DMS53 treated with DMSO at 0.1 percent for 48 hours (cell line): ENCODE measurements around the gene OPN1SW.

Source experiments
- DNase-seq: peaks from one replicate; lab custom pipeline; 2025; ENCODE audit not compliant: unreplicated experiment; lab: John Stamatoyannopoulos, UW

OPN1SW gene

DNA sequence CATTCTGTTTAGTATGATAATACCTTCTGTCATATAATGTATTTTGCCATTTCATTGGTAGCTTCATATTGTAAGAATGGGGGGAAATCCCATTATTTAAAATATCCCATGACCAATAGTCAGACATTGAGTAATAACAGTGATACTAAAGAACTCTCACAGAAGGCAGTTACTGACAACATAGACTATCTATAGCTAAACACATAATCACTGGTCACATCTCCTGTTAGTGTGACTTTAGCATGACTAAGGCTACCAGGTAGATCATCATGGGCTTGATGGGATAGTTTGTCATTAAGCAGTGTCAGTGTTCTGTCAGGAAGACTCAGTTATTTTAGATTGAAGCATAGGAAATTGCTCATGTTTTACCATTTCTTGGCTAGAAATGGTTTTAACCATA, 16.4 kb downstream of the OPN1SW start:
- DNase-seq: no peak

DNA sequence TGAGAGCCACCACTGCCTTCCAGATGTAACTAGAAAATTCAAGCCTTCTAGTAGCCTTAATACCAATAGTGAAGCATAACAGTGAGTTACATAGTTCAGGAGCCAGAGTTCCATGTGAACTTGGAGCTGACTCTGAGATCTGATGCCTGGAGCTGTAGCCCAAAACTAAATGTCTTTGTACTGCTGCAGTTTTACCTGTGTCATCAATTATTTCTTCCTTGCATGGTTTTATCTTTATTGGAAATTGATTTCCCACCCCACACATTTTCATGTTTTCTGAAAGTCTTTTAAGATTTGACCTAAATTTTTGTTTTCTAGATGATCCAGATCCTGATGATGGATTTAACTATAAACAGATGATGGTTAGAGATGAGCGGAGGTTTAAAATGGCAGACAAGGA, 17.0 kb downstream of the OPN1SW start:
- no peak for DNase-seq

DNA sequence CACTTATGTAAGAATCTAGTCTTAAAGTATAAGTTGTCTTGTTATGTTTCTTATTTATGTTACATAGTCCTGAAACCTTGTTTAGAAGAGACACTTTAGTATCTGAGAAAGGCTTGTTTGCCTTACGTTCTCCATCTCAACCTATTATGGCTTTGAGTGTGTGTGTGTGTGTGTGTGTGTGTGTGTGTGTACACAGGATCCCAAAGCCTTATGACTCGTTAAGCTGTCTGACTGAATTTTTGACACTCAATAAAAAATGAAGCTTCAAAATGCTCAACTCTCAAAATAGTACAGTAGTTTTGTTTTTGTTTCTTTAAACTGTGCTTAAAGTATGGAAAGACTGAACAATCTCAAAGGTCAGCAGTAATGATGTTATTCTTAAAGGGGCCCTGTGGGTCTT, 18.4 kb downstream of the OPN1SW start:
- DNase-seq: no peak

DNA sequence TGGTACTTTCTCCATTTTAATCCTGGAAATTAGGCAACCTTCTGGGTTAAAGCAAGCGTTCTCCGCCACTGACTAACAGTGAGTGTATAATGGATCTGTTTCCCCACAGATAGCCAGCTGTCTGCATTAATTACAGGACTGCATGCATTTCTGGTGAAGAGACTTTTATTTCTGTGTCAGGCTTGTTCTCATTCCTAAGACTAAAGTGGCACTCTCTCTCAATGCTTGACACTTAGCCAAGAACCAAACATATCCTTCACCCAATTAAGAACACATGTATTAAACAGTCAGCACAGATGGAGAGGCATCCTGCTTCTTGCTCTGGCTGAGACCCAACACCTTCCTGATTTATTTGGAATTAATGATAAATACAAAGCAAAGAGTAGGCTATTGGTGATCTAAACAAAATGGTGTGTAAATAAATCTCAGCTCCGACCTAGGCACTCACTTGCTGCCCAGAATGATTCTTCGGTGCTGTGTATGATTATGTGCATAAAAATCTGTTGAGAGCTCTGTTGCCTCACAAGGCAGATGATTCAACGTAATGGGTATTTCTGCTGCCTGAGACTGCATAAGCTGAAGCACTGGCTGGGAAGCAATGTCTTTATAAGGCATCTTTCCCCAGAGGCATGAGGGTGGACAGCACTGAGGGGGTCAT, 19.6 kb downstream of the OPN1SW start:
- DNase-seq: no peak

DNA sequence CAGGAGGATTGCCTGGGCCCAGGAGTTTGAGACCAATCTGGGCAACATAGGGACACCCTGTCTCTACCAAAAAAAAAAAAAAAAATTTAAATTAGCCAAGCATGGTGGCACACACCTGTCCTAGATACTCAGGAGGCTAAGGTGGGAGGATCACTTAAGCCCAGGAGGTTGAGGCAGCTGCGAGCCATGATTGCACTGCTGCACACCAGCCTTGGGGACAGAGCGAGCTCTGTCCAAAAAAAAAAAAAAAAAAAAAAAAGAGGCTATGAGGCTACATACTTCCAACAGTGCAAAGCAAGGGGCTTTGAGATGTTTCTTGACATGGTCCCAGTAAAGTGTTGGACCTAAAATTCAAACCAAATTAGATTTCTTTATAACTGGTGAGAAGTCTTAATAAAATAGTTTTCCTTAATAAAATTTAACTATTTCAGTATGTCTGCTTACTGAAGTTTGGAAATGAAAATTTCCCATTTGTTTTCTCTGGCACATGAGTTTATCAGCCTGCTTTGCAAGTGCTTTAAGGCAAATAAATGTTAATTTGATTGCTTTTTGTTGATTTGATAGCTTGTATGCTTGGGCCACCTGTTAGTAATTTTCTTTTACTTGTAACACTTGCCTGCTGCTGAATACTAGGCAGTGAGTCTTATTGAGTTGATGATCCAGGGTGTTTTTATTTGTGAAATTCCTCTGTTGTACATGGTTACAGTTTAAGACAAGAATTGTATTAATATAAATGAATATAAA, 20.3 kb downstream of the OPN1SW start:
- DNase-seq: no peak

DNA sequence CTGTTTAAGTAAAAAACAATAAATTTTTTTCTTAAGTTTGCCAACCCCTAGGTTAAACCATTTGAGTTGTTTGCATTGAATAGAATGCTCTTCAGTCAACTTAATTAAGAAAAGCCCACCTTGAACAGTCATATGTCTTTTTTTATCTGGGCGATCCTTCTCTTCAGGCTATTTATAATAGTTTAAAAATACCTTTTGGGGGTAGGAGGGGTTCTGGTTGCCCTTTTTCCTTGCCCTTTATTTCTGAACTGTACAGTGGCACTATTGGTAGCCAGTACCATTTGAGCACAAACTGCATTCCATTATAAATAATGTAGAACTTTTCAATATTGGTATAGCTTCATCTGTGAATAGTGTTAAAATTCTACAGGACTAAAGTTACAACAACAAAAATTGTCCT, 23.3 kb downstream of the OPN1SW start:
- DNase-seq: no peak

DNA sequence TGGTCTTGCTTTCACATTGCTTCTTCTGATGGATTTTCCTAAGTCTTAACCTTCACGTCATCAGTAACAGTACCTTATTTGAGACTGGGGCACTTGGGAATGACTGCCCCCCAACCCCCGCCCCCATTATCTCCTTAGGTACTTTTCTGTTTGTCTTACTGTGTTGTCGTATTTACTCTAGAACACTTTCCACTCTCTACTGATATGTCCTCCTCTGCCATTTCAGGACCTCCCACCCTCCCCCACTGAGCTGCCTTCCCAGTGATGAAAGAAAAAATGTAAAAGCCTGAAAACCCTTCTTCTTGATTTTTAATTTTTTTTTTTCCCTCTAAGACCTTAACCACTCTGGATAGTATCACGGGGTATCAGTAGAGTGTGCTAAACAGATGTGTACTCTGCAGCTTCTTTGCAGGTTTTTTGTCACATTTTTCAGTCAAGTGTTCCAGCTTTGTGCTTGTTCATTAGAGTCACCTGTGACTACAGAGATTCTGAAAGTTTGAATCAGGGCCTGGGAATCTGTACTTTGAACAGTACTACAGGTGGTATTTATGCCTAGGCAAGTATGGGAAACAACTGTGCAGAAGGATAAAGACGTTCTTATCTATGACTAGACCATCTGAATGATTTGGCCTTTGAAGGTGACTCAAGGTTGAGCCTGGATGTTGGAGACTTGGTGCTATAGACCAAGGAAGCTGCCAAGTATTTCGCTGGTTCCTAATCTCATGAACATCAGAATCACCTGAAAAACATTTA, 28.1 kb downstream of the OPN1SW start:
- DNase-seq: no peak

DNA sequence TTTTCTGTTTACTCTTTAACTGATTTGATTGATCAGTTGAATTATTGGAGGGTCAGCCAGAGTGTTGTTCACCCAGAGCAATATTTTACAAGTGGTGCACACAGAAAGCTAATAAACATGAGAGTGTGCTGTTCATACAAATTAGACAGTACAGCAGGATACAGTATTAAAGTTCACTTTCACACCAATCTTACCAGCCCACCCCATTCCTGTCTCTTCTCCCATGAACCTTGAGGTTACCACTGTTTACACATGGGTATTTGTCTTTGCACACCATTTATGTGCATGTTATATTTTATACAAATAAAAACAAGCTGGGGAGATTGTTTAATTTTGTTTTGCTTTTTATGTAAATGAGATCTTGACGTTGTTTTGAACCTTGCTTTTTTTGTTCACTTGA, 29.9 kb downstream of the OPN1SW start:
- DNase-seq: no peak

DNA sequence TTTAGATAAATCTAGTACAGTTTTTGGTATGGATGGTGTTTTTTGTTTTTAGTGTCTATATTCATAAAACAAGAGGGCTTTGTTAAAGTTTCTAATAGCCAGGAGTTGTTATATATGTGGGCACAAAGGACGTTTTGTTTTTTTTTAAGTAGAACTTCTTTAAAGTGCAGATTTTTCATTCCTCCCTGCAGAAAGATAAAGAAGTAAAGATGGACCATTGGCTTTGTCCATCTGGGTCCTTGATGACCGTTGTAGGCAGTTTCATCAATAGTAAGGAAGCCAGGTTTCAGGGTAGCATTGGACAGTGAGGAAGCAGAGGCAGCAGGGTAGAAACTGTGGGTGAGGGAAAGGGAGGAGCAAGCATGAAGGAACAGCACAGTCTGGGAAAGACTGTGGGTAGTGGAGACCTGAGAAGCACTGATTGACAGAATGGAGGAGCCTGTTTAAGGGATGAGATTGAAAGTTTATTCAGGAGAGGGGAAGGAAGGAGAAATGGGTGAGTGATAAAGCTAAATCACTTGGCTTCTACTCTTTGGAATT, 31.2 kb downstream of the OPN1SW start:
- DNase-seq: no peak

DNA sequence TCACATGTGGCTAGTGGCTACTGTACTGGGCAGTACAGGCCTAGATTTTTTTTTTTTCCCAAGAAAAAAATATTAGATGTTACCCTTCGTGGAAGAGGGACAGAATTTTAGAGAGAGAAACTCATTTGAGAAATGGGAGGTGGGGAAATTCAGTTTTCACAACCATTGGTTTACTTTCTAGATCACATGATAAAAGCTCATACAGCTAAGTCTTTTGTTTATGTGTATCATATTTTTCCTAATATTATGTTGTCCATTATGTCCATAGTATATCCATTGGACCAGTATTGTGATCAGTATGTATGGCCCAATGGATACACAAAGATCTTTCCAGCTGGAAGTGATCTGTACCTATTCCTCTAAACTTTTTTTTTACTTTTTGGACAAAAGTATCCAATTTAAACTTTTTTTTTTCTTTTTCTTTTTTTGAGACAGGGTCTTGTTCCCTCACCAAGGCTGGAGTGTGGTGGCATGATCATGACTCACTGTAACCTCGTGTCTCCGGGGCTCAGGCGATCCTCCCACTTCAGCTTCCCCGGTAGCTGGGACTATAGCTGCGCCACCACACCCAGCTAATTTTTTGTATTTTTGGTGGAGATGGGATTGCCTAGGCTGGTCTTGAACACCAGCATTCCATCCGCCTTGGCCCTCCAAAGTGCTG, 32.4 kb downstream of the OPN1SW start:
- no peak for DNase-seq

DNA sequence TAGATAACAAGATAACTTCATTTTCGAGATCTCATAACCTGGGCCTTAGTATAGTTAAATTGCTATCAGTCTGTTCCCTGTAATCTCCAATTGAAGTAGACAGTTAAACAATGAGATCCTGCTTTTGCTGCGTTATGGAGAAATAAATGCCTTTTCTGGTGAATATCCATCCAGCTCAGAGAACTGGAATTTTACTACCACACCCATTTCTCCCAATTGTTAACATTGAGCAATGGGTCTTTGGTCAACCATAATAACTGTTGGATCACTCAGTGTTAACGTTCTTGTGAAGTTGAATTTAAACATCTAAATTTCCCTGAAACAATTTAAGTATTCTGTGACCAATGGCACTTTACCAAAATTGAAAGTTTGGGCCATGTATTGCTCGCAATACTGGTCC, 33.4 kb downstream of the OPN1SW start:
- no peak for DNase-seq

DNA sequence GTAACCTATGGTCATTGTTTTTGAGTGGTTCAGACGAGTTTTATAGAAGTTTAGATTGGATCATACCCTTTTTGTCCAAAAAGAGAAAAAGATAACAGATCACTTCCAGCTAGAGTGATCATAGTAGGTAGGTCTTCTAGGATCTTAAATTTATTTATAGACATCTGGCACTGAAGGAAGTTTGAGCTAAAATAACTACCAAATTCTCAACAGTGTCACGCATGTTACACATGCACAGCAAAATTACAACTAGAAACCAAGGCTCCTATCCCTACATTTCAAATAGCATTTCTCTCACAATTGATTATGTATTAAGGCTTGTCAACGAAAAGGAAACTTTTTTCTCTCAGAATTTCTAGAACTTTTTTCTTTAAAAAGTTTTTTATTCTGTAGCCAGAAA, 34.1 kb downstream of the OPN1SW start:
- DNase-seq: no peak

DNA sequence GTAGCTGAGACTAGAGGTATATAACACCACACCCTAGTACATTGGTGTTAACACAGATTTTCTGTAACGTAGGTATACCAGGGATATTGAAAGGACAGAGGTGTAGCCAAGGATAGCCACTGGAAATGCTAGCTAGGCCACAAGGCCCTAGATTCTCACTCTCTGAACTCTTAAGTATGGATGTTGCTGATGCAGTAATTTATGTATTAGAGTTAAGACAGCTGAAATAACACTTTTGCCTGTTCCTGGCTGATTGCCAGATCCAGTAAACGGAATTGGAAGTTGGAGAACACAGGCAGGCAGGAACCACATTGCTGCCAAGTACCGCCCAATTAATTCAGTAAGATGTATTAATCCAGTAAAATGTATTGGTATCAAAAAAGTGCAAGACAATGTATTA, 34.6 kb downstream of the OPN1SW start:
- no peak for DNase-seq

DNA sequence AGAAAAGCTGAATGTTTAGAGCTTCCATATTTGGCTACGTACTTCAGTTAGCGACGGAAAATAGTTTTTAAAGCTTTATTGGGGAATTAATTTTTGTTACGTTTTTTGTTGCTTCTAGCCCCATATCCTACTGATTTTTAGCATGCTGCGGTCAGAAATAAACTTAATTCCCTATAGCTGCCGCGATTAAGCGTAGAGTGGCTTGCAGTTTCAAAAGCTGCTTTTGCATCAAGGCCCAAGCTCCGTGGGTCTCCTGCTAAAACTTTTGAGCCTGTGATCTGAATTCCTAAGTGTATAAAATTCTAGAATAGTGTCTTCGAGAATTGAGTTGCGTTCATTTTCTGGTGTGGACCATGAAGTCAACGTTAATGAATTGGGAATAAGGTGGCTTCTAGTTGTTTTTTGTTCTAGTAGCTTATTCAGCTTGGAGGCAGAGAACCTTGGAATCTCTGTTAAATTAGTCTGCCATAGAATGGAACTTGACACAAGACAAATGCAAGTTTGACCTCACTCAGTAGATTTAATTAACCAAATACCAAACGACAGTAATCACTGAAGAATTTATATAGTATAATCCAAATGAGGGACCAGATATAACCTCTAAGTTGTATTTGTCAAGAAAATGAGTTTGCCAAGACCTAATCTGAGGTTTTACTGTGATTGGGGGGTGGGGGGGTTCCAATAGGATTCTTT, 35.5 kb downstream of the OPN1SW start:
- DNase-seq: no peak

DNA sequence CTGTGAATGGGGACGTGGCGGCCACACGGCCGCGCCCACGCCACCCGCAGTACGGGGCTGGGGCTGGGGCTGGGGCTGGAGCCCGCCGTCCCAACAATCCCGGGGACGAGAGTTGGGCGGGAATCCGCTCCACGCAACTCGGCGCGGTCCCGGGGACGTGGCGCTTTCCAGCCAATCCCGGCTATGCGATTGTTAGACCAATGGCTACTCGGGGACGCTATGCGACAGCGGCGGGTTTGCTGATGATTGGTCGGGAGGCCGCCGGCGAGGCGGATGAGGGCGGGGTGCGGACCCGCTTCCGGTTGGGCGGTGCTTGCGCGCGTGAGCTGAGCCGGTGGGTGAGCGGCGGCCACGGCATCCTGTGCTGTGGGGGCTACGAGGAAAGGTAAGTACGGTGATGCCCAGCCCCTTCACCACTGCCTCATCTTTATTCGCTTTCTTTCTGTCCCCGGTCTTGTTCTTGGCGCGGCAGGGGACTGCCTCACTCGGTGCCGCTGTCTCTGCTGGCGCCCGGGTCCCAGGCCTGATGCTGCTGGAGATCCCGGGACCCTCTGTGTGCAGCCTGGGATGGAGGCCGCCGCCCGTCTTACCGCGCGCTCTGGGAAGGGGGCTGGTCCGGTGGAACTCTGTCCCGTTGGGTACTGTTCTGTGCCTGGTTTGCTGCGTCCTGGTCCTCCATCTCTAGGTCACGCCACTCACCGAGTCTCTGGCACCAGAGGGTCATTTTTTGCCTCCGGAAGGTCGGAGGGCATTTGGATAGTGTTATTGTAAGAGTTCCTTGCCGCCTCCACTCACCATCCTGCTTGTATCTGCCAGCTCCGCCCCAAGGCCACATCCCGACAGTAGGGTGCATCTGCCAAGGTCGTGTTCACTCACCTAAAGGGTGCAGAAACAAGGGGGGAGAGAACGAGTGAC, 36.3 kb downstream of the OPN1SW start, which contains the start of gene CALU:
CALU (plus strand) TSS at position 312 of the 915 bp plus-strand sequence. CDS start 9,225 bp downstream, outside the sequence.
- peak; percentile 97 for DNase-seq

DNA sequence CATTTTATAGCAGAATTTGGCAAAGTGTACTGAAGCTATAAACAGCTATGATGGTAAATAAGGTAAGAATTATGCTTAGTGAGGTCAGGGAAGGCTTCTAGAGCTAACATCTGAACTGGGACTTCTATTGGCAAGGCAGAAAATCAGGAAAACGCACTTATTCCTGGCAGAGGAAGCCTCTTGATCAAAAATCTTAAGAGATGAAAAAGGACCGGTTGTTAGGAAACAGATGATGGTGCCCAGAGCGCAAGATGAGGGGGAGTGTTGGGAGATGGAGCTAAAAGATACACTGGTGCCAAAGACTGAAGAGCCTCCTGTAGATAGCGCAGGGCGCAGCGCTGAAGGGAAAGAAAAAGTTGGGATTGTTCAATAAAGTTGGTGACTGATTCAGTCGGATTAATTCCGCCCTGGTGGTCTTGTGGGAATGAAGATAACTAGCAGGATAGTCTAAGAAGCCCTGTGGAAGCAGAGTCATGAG, 37.0 kb downstream of the OPN1SW start:
- DNase-seq: peak; percentile 67

DNA sequence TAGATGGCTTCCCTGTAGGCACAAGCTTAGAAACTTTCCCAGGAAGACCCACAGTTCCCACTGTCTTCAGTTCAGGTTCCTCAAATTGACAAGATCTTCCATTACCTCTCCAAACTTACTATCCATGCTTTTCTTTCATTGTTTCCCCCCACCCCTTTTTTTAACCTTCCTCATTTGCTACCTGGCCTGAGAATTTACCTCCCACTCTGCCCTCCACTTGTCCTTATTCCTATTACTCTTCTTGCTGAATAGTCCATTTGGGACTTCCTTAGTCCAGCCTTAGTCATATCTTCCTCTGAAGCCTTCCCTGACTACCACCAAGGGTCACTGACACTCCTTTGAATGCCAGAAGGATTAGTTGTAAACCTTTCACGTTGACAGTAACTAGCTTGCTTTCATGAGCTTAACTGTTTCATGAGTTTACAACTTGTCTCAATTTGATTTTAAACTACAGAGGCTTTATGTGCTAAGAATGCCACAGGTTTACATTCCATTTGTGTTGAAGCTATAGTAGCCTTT, 37.7 kb downstream of the OPN1SW start:
- no peak for DNase-seq

DNA sequence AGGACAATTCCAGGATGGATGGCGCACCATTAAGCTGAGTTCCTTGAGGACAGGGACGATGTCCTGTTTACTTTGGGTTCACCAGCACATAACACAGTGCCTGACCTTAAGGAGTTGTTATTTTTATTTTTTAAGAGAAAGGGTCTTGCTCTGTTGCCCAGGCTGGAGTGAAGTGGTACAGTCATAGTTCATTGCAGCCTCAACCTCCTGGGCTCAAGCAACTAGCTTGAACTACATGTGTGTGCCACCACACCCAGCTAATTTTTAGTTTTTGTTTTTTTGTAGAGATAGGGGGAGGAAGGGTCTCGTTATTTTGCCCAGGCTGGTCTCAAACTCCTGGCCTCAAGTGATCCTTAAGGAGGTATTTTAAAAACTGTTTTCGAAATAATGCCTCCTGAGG, 38.2 kb downstream of the OPN1SW start:
- no peak for DNase-seq

DNA sequence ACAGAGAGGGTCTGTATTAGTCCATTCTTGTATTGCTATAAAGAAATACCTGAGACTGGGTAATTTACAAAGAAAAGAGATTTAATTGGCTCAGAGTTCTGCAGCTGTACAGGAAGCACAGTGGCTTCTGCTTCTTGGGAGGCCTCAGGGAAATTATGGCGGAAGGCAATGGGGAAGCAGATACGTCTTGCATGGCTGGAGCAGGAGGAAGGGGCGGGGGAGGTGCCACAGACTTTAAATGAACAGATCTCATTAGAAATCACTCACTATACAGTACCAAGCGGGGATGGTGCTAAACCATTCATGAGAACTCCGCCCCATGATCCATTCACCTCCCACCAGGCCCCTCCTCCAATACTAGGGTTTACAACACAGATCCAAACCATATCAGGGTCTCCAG, 40.2 kb downstream of the OPN1SW start:
- DNase-seq: no peak
